K562 (cell line): ENCODE data around the gene CCDC33. TPM values are rescaled to one million over a fixed set of nuclear protein-coding genes. Genes with fewer than 3 reads are reported as not detected.

ENCODE experiments used
- ATAC-seq: fragments of 200-7000 bp; cut with Tn5 transposase; 3 replicates; pipeline ENCODE4 v1.9.1; 2020; ENCODE audit warnings: moderate library complexity
- BruUV-seq: library from RNA; stranded (reverse); fragments of 400-500 nt; replicated peaks from 2 replicates; lab custom pipeline; 2021; lab: Mats Ljungman, UMichigan
- CTCF ChIA-PET: fragments of 300-600 bp; formaldehyde crosslinking; extraction: SDS; loops from one replicate; lab custom pipeline; 2021; ENCODE audit warnings: low intra/inter-chr PET ratio; lab: Yijun Ruan, JAX
- POLR2A ChIA-PET: fragments of 300-600, 350-650 bp; sonication (Branson Sonifier 250); formaldehyde crosslinking; extraction: SDS; loops from one replicate; lab custom pipeline; 2021; ENCODE audit warnings: antibody characterized with exemption, inconsistent platforms; lab: Yijun Ruan, JAX
- DNase-seq, 4 experiments: peaks; one replicate each; pipeline versions ENCODE4 v3.0.0 to v3.0.0-alpha.2; 2011 to 2018; ENCODE audit warnings: low spot score in 3 of 4, mixed read lengths in 3 of 4; ENCODE audit errors: extremely low read depth in 1 of 4
- FAIRE-seq: peaks from 2 replicates; lab custom pipeline; 2011; peaks lifted over from hg19 to GRCh38; lab: Jason Lieb, UNC
- H2AFZ ChIP-seq: 2 replicates; pipeline ENCODE4 v1.6.0; 2011; ENCODE audit warnings: low read depth, low read length, control low read depth, inconsistent platforms
- H3K27ac ChIP-seq: fragments of 200-600 bp; 3 replicates; pipeline ENCODE4 v1.8.0; 2011; ENCODE audit warnings: low read depth, mild to moderate bottlenecking, control low read depth, inconsistent platforms, low read length, moderate library complexity, mixed read lengths; ENCODE audit errors: extremely low read depth
- H3K27me3 ChIP-seq, 2 experiments: fragments of 300-600 bp in 1 of 2; 2 replicates in 1 of 2; 3 replicates in 1 of 2; pipeline versions ENCODE4 v1.6.0 to v1.8.0; 2011; ENCODE audit warnings: inconsistent platforms in 2 of 2, low read length in 2 of 2, mild to moderate bottlenecking in 1 of 2, mixed read lengths in 1 of 2, moderate library complexity in 1 of 2; ENCODE audit not compliant: control insufficient read depth in 2 of 2, insufficient read depth in 2 of 2
- H3K36me3 ChIP-seq: fragments of 300-600 bp; 3 replicates; pipeline ENCODE4 v1.8.0; 2011; ENCODE audit warnings: mild to moderate bottlenecking, low read length, inconsistent platforms; ENCODE audit not compliant: control insufficient read depth, insufficient read depth
- H3K4me1 ChIP-seq, 2 experiments: fragments of 200-600 bp in 1 of 2; replicated peaks in 1 of 2; 2 replicates in 1 of 2; 3 replicates in 1 of 2; pipeline versions ENCODE4 v1.5.1 to v1.8.0; 2011; ENCODE audit warnings: inconsistent platforms in 2 of 2, low read length in 2 of 2, mild to moderate bottlenecking in 1 of 2, mixed read lengths in 1 of 2, moderate library complexity in 1 of 2; ENCODE audit not compliant: control insufficient read depth in 2 of 2, insufficient read depth in 2 of 2
- H3K4me2 ChIP-seq: 2 replicates; pipeline ENCODE4 v1.6.1; 2011; ENCODE audit warnings: low read length, control low read depth, inconsistent platforms, mixed read lengths; ENCODE audit not compliant: insufficient read depth
- H3K4me3 ChIP-seq: fragments of 200-600 bp; sonication (generic), shearing (Covaris generic); 2 replicates; pipeline ENCODE4 v1.5.1; 2016; ENCODE audit warnings: control low read depth, inconsistent platforms
- H3K79me2 ChIP-seq: fragments of 200-600 bp; 3 replicates; pipeline ENCODE4 v1.8.0; 2011; ENCODE audit warnings: low read length, inconsistent platforms; ENCODE audit not compliant: control insufficient read depth, insufficient read depth
- H3K9ac ChIP-seq, 2 experiments: 2 replicates each; pipeline versions ENCODE4 v1.6.0 to v1.6.1; 2011; ENCODE audit warnings: low read depth in 2 of 2, low read length in 2 of 2, control low read depth in 1 of 2, inconsistent platforms in 1 of 2, mild to moderate bottlenecking in 1 of 2, mixed read lengths in 1 of 2; ENCODE audit not compliant: insufficient read depth in 1 of 2
- H3K9me1 ChIP-seq: one replicate; pipeline ENCODE4 v1.6.0; 2011; ENCODE audit warnings: inconsistent platforms, mild to moderate bottlenecking, low read length, moderate library complexity; ENCODE audit not compliant: control insufficient read depth, insufficient read depth
- H3K9me3 ChIP-seq: replicated peaks from 2 replicates; pipeline ENCODE4 v1.5.1; 2011; ENCODE audit warnings: low read depth, low read length, inconsistent platforms; ENCODE audit not compliant: control insufficient read depth, insufficient read depth
- H4K20me1 ChIP-seq: replicated peaks from 2 replicates; pipeline ENCODE4 v1.6.1; 2011; ENCODE audit warnings: low read length, inconsistent platforms, mixed read lengths; ENCODE audit not compliant: control insufficient read depth, insufficient read depth
- CLOCK ChIP-seq: fragments of 250-450 bp; sonication (Bioruptor Pico); IDR thresholded peaks from 2 replicates; pipeline ENCODE4 v1.4.0; 2020; ENCODE audit warnings: mild to moderate bottlenecking, moderate library complexity, borderline replicate concordance
- CTBP1 ChIP-seq: fragments of 450-650 bp; IDR thresholded peaks from 2 replicates; pipeline ENCODE4 v1.6.1; 2016; ENCODE audit warnings: borderline replicate concordance
- CTCF ChIP-seq, 3 experiments: IDR thresholded peaks in 2 of 3; conservative IDR thresholded peaks in 1 of 3; 2 replicates each; pipeline ENCODE4 v1.5.1; 2011 to 2012; ENCODE audit warnings: low read length in 3 of 3, mild to moderate bottlenecking in 3 of 3, control low read depth in 2 of 3, improper control_type of control experiment in 1 of 3, inconsistent platforms in 1 of 3, low read depth in 1 of 3, mixed read lengths in 1 of 3, moderate library complexity in 1 of 3; ENCODE audit not compliant: insufficient read depth in 2 of 3
- DIDO1 ChIP-seq: fragments of 450-650 bp; IDR thresholded peaks from 2 replicates; pipeline ENCODE4 v1.6.1; 2016; ENCODE audit warnings: low read depth, missing biosample characterization, missing genetic modification characterization
- HMG20B ChIP-seq: fragments of 250-450 bp; sonication (Bioruptor Pico); IDR thresholded peaks from 2 replicates; pipeline ENCODE4 v1.5.0; 2021; ENCODE audit warnings: mild to moderate bottlenecking
- KDM1A ChIP-seq, 2 experiments: fragments of 450-650 bp; IDR thresholded peaks; 2 replicates each; pipeline ENCODE4 v1.6.1; 2016; ENCODE audit warnings: mild to moderate bottlenecking in 2 of 2
- MYNN ChIP-seq, 2 experiments: sonication (generic); formaldehyde crosslinking in 1 of 2; IDR thresholded peaks; 2 replicates each; pipeline versions ENCODE4 v1.5.0 to v1.6.1; 2016 to 2020; ENCODE audit warnings: antibody characterized with exemption in 1 of 2, missing genetic modification reagents in 1 of 2
- RAD21 ChIP-seq, 2 experiments: fragments of 250-450 bp in 1 of 2; fragments of 450-650 bp in 1 of 2; sonication (Bioruptor Pico) in 1 of 2; formaldehyde crosslinking in 1 of 2; IDR thresholded peaks in 1 of 2; conservative IDR thresholded peaks in 1 of 2; 2 replicates each; pipeline versions ENCODE4 v1.4.0 to v1.8.0; 2020 to 2022; ENCODE audit warnings: mild to moderate bottlenecking in 2 of 2, moderate library complexity in 1 of 2
- RFX1 ChIP-seq: fragments of 450-650 bp; IDR thresholded peaks from 2 replicates; pipeline ENCODE4 v1.6.1; 2016; ENCODE audit warnings: mild to moderate bottlenecking, moderate library complexity
- VEZF1 ChIP-seq: fragments of 200-800 bp; sonication (Bioruptor generic); IDR thresholded peaks from 2 replicates; pipeline ENCODE4 v1.6.1; 2017; ENCODE audit warnings: missing genetic modification characterization, missing compliant biosample characterization
- ZNF699 ChIP-seq: fragments of 250-450 bp; sonication (Bioruptor Pico); IDR thresholded peaks from 2 replicates; pipeline ENCODE4 v1.8.0; 2021; ENCODE audit warnings: mild to moderate bottlenecking, moderate library complexity; ENCODE audit not compliant: insufficient replicate concordance
- ZNF740 ChIP-seq, 3 experiments: fragments of 200-800 bp in 1 of 3; sonication (Bioruptor generic) in 1 of 3; sonication (generic) in 1 of 3; formaldehyde crosslinking in 1 of 3; IDR thresholded peaks; 2 replicates each; pipeline versions ENCODE4 v1.6.1 to v1.8.0; 2016 to 2022; ENCODE audit warnings: mild to moderate bottlenecking in 2 of 3, missing compliant biosample characterization in 2 of 3, missing genetic modification characterization in 2 of 3, missing genetic modification reagents in 1 of 3
- WGBS: fragments of 100-300 bp; shearing (Covaris generic); methylation state at CpG from one replicate; pipeline ENCODE4 v1.1.6; 2016; ENCODE audit warnings: low coverage, mixed read lengths; ENCODE audit not compliant: insufficient coverage; ENCODE audit errors: missing lambda C conversion rate; 5-methylcytosine and 5-hydroxymethylcytosine counted together
- in situ Hi-C: fragments of 300-500 bp; cut with MboI; formaldehyde crosslinking; loops from 4 replicates; pipeline ENCODE4 v1.15.0; 2018; ENCODE audit warnings: inconsistent platforms, mixed read lengths
- intact Hi-C: fragments of 100-400 bp; cut with micrococcal nuclease; formaldehyde crosslinking; loops from 2 replicates; pipeline ENCODE4 v1.14.2; 2022
- polyA plus RNA-seq, 8 experiments: library from polyadenylated mRNA; depleted of rRNA in 4 of 8; stranded (reverse) in 5 of 8; unstranded in 3 of 8; fragments of >200 nt; fragmentation: Nextera tagmentation in 2 of 8; fragmentation: Illumina TruSeq in 1 of 8; extraction: Ambion mirVana in 2 of 8; extraction: Trizol in 1 of 8; gene quantifications; 2 replicates each; pipeline versions ENCODE4 v1.2.1 to v1.2.3, GENCODE V29; 2011 to 2014; ENCODE audit warnings: inconsistent platforms in 1 of 8, missing spikeins in 1 of 8
- total RNA-seq, 7 experiments: library from RNA; depleted of rRNA in 6 of 7; stranded (reverse); fragments of >200 nt in 6 of 7; fragmentation: Illumina TruSeq in 2 of 7; extraction: Trizol in 2 of 7; gene quantifications; 2 replicates each; pipeline versions ENCODE4 v1.2.1 to v1.2.3, GENCODE V29; 2011 to 2021; ENCODE audit warnings: low replicate concordance in 1 of 7

Gene CCDC33
- total and polyA plus RNA-seq, 9 of the 15 experiments (the other 6 are each of a cell fraction or from before 2014, with no cell fraction given): 0.08 to 1.1 (median 0.15) TPM; not detected in 4

GRCh38 chr15:74375303-74375693 lies 139.2 kb downstream of the CCDC33 start (continued):
- TF ChIP-seq ZNF740 (CRISPR knock-in tag; IDR thresholded peaks at IDR 0.05) (no peak), ZNF740 (tag; IDR thresholded peaks at IDR 0.05) (0 out of 4 replicates have a peak, but pooled peaks of 1 of the 2 experiments have one; percentile 3), RAD21 (CRISPR knock-in tag; conservative IDR thresholded peaks at IDR 0.05 in 1 of 2, IDR thresholded peaks at IDR 0.05 in 1 of 2) (peak; percentile 42 to 69), CTCF (IDR thresholded peaks at IDR 0.05 in 2 of 3, conservative IDR thresholded peaks at IDR 0.05 in 1 of 3; ENCODE audit: insufficient read depth in 2 of 3, low read depth in 1 of 3, low read length in 3 of 3) (peak; percentile 82 to 87 (median 86)), CTBP1 (peak; percentile 65)

DNA sequence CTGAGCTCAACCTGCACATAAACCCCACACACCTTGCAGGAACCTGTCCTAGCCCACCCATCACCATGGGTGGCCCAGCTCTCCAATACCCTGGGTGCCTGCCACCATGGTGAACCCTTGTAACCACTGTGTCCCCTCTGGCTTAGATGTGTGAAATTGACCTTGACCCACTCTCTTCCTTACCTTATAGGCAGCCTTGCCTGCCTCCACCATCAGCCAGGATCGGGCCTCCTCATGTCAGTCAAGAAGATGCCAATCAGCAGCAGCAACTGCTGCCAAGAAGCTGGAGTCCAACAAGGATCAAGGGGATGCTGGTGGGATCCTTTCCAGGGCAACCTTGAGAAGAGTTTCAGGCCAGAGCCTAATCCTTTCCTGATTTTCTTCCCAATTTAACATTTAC lies 140.1 kb downstream of the CCDC33 start:
- Histone ChIP-seq H3K36me3 (no peaks in the 10 kb centered on the region), H4K20me1 (0 out of 2 replicates have a peak, but pooled peaks cover 3% of the 10 kb centered on the region), H3K9me3 (no peaks in the 10 kb centered on the region), H3K79me2 (no peaks in the 10 kb centered on the region), H3K4me3 (no peak overlapping the region), H3K27me3 (peaks cover 3 to 4% of the 10 kb centered on the region in 2 experiments; a peak in 2 of 5 replicates), H2AFZ (no peak overlapping the region), H3K27ac (no peak overlapping the region), H3K9ac (no peak overlapping the region), H3K4me2 (no peak overlapping the region), H3K9me1 (no peaks in the 10 kb centered on the region), H3K4me1 (peaks cover 11 to 16% of the 10 kb centered on the region in 2 experiments; a peak in 4 of 5 replicates)
- ChIA-PET POLR2A (no interaction called here), CTCF (interaction anchor here (3.4 kb wide), 1 partner anchor 255 kb away, joined by 32 read pairs; no protein-coding TSS in a partner anchor)
- no peak for DNase-seq
- FAIRE-seq: no peak
- no peak for ATAC-seq
- BruUV-seq: no TSS peak
- intact Hi-C loops (loop anchor here (10.0 kb wide), 1 partner anchor 579 kb away; the partner anchor contains the start of gene RPP25), in situ Hi-C loops (loop anchor here (5.0 kb wide), 1 partner anchor 391 kb away; no protein-coding TSS in a partner anchor)
- 7% methylated on average over 1 of the region's 1 CpG for whole genome bisulfite sequencing
- no peak for TF ChIP-seq CLOCK (CRISPR knock-in tag)
- no peak for TF ChIP-seq RFX1
- TF ChIP-seq ZNF699 (CRISPR knock-in tag): no peak
- no peak for TF ChIP-seq DIDO1
- TF ChIP-seq KDM1A (IDR thresholded peaks at IDR 0.05): no peak
- no peak for TF ChIP-seq MYNN (IDR thresholded peaks at IDR 0.05)
- no peak for TF ChIP-seq MYNN (CRISPR knock-in tag; IDR thresholded peaks at IDR 0.05)
- no peak for TF ChIP-seq HMG20B (CRISPR knock-in tag)
- TF ChIP-seq VEZF1 (CRISPR knock-in tag): no peak
